GM12878 (cell line): ENCODE results near the gene CACNA1D. TPM values are rescaled to one million over a fixed set of nuclear protein-coding genes. Genes with fewer than 3 reads are reported as not detected.

Experiments used
- BHLHE40 ChIP-seq, 2 experiments: fragments of 450-650 bp in 1 of 2; IDR thresholded peaks; 2 replicates each; pipeline ENCODE4 v1.6.1; 2011 to 2017; ENCODE audit warnings: low read depth in 2 of 2, borderline replicate concordance in 1 of 2, improper control_type of control experiment in 1 of 2, low read length in 1 of 2, mild to moderate bottlenecking in 1 of 2
- DPF2 ChIP-seq: fragments of 450-650 bp; IDR thresholded peaks from 2 replicates; pipeline ENCODE4 v1.6.1; 2017; ENCODE audit warnings: mild to moderate bottlenecking
- IRF4 ChIP-seq: IDR thresholded peaks from 2 replicates; pipeline ENCODE4 v1.6.1; 2011; ENCODE audit warnings: low read depth, low read length
- RELA ChIP-seq: fragments of 450-650 bp; IDR thresholded peaks from 2 replicates; pipeline ENCODE4 v1.8.0; 2014; ENCODE audit warnings: borderline replicate concordance; ENCODE audit not compliant: partially characterized antibody
- RFX5 ChIP-seq: IDR thresholded peaks from 2 replicates; pipeline ENCODE4 v1.6.1; 2011; ENCODE audit warnings: low read depth, low read length, improper control_type of control experiment
- RUNX3 ChIP-seq: IDR thresholded peaks from 2 replicates; pipeline ENCODE4 v1.6.1; 2012; ENCODE audit warnings: low read length, inconsistent platforms
- SIX5 ChIP-seq: IDR thresholded peaks from 2 replicates; pipeline ENCODE4 v1.6.1; 2011; ENCODE audit warnings: mild to moderate bottlenecking, low read depth, low read length, moderate library complexity; ENCODE audit not compliant: severe bottlenecking
- SP1 ChIP-seq: IDR thresholded peaks from one replicate; pipeline ENCODE4 v1.6.1; 2011; ENCODE audit warnings: low read depth, low read length
- polyA plus RNA-seq, 11 experiments: library from polyadenylated mRNA; depleted of rRNA in 4 of 11; unstranded in 6 of 11; stranded (reverse) in 5 of 11; fragments of >200 nt; fragmentation: Nextera tagmentation in 4 of 11; fragmentation: Illumina TruSeq in 1 of 11; extraction: Ambion mirVana in 4 of 11; extraction: Trizol in 1 of 11; gene quantifications; 1 replicate in 1 of 11; 2 replicates in 10 of 11; pipeline versions ENCODE4 v1.2.1 to v1.2.3, GENCODE V29; 2011 to 2016; ENCODE audit warnings: inconsistent platforms in 2 of 11, missing spikeins in 2 of 11, low read depth in 1 of 11
- total RNA-seq, 4 experiments: library from RNA; depleted of rRNA in 3 of 4; stranded (reverse); fragments of >200 nt in 3 of 4; fragmentation: Illumina TruSeq in 1 of 4; extraction: Trizol in 1 of 4; gene quantifications; 2 replicates each; pipeline versions ENCODE4 v1.2.1 to v1.2.3, GENCODE V29; 2013 to 2021
- TF ChIP-seq, protein P1 (sequence below): IDR thresholded peaks from 2 replicates; pipeline ENCODE4 v1.6.1; 2011; ENCODE audit warnings: low read depth, low read length, improper control_type of control experiment, borderline replicate concordance
- TF ChIP-seq, protein P2 (sequence below): IDR thresholded peaks from 2 replicates; pipeline ENCODE4 v1.6.1; 2011; ENCODE audit warnings: borderline replicate concordance, low read depth, mild to moderate bottlenecking, moderate library complexity, low read length; ENCODE audit not compliant: insufficient read depth, poor library complexity, severe bottlenecking
- TF ChIP-seq, protein P3 (sequence below): IDR thresholded peaks from 2 replicates; pipeline ENCODE4 v1.6.1; 2012; ENCODE audit warnings: low read depth, low read length, improper control_type of control experiment

The CACNA1D gene
- total and polyA plus RNA-seq, 10 of the 15 experiments (the other 5 are each of a cell fraction or from before 2014, with no cell fraction given), result 0.21 to 24.4 (median 1.6) TPM

- TF ChIP-seq SP1 (no peak), RUNX3 (no peak), RFX5 (no peak), DPF2 (no peak; the same call in 1 of the 2 replicates), SIX5 (no peak), RELA (peak; percentile 8), IRF4 (0 out of 2 replicates have a peak, but pooled peaks have one; percentile 60), BHLHE40 (IDR thresholded peaks at IDR 0.05; ENCODE audit: borderline replicate concordance in 1 of 2, low read depth in 2 of 2, low read length in 1 of 2) (peak; percentile 91 to 94)
- TF ChIP-seq, protein P1, sequence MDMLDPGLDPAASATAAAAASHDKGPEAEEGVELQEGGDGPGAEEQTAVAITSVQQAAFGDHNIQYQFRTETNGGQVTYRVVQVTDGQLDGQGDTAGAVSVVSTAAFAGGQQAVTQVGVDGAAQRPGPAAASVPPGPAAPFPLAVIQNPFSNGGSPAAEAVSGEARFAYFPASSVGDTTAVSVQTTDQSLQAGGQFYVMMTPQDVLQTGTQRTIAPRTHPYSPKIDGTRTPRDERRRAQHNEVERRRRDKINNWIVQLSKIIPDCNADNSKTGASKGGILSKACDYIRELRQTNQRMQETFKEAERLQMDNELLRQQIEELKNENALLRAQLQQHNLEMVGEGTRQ, result peak; percentile 20; the same call in 1 of the 2 replicates
- TF ChIP-seq, protein P2, sequence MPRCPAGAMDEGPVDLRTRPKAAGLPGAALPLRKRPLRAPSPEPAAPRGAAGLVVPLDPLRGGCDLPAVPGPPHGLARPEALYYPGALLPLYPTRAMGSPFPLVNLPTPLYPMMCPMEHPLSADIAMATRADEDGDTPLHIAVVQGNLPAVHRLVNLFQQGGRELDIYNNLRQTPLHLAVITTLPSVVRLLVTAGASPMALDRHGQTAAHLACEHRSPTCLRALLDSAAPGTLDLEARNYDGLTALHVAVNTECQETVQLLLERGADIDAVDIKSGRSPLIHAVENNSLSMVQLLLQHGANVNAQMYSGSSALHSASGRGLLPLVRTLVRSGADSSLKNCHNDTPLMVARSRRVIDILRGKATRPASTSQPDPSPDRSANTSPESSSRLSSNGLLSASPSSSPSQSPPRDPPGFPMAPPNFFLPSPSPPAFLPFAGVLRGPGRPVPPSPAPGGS, result no peak
- TF ChIP-seq, protein P3, sequence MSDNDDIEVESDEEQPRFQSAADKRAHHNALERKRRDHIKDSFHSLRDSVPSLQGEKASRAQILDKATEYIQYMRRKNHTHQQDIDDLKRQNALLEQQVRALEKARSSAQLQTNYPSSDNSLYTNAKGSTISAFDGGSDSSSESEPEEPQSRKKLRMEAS, result no peak
Observed at GRCh38 chr3:53748512-53749271, 254.3 kb downstream of the CACNA1D start (continued).
